HG03558 (cell line): Measurements from ENCODE around the gene TNFAIP8L3.

Experiments
- ATAC-seq: cut with Tn5 transposase; IDR thresholded peaks from one replicate; pipeline ENCODE4 v1.9.1; 2021; ENCODE audit warnings: moderate number of reproducible peaks; ENCODE audit not compliant: unreplicated experiment; ENCODE audit errors: extremely low read depth

TNFAIP8L3 gene

DNA sequence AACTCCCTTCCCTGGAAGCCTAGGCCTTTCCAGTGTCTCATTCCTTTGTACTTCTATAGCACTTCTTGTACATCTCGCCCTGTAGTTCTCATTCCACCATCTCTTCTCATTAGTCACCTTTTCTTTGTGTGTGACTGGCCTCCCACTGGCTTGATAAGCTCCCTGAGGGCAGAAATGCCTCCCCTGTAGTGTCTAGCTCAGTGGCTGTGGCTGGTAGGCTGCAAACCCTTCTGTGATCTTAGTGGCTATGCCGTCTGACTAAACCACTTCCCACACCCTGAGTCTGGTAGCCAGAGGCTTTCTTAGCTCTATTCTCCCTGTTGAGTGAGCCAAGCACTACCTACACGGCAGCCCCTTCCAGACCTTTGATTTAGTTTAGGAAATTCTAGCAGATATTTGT lies 24.4 kb upstream of the TNFAIP8L3 start:
- no peak for ATAC-seq

DNA sequence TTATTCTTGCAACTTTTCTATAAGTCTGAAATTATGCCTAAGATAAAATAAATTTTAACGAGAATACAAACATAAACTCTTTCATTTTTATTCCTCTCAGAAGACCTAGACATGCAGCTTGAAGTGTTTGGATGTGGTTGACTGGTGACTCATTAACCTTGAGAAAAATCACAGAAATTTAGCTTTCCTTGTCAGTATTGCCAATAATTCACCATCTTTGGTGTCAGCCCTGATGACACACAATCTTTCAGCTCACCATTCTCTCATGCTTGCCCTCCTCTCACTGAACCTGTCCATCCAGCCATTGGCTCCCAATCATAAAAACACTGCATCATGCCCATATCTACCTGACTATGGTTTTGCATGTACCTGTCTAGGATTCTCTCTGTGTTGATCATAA lies 22.6 kb upstream of the TNFAIP8L3 start:
- no peak for ATAC-seq

DNA sequence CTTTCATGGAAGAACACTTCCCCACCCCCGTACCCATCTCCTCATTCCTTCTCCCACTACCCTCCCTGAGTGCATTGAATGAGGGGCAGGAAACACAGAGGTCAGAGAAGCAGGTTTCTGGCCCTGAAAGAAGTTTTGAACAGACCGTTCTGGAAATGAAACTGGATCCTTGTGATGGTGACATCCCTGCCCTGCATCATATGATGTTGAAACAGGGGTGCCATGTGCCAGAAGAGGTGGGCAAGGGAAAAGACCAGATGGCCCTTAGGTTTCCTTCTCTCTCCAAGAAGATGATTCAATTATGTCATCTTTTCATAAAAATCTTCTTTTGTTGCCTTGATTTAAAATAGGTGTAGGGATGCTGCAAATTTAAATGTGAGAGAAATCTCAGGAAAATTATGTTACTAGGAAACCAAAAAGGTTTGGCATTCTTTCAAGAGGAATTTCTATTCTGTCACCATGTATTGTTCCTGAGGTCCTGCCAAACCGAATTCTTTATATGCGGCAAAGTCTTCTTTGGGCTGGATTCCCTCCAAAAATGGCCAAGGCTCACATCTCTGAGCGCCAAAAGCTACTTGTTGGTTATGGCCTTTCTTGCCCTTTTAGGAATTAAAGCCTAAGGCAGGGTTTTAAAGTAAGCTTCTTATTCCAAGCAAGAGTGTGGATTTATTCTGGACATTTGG lies 19.9 kb upstream of the TNFAIP8L3 start:
- ATAC-seq, result no peak

DNA sequence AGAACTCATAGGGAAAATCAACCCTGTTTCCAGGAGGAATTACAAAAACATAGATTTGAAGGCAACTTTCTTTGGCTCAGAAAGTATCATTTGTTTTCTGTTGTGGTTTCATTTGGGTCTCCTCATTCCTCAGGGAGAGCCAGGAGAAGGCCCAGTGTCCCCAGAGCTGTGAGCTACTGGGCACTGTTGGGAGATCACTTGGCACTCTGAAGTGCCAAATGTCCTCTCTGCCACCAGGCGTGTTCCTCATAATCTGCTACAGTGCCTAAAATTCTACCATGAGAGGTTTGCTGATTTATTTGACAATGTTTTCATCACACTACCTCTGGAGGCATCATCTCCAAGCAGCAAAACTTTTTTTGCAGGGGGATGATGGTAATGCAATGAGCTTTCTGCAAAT lies 17.4 kb upstream of the TNFAIP8L3 start:
- no peak for ATAC-seq

DNA sequence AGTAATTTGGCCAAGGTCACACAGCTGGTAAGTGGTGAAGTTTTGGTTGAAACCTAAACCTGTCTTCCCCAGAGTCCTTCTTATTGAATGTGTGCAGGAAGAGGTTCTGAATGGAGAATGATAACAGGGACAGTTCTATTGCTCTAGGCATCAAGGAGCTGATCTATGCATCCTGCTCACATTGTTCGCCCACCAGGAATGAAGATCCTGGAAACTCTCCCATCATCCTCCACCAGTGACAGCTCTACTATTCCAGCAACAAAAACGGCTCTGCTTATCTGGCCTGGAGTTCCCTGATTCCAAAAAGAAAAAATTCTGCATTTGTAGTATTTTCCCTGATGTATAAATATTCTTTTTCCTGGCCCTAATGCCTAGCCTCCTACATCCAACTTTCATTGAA lies 16.4 kb upstream of the TNFAIP8L3 start:
- no peak for ATAC-seq

DNA sequence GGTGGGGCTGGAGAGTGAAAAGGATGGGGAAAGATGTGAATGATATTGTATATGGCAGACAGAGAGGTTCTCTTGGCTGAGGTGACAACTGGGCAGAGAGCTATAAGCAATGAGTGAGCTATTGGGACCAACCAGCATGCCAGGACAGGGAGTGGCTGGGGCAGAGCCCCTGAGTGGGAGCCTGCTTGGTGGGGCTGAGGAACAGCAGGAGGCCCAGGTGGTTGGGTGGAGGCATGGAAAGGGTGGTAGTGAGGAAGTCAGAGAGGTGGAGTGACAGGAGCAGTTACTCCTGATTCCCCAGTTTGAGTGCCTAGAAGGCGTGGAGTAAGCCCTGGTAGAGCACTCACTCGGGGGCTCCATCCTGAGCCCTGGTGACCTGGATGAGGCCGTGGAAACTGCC lies 15.5 kb upstream of the TNFAIP8L3 start:
- ATAC-seq, result no peak

DNA sequence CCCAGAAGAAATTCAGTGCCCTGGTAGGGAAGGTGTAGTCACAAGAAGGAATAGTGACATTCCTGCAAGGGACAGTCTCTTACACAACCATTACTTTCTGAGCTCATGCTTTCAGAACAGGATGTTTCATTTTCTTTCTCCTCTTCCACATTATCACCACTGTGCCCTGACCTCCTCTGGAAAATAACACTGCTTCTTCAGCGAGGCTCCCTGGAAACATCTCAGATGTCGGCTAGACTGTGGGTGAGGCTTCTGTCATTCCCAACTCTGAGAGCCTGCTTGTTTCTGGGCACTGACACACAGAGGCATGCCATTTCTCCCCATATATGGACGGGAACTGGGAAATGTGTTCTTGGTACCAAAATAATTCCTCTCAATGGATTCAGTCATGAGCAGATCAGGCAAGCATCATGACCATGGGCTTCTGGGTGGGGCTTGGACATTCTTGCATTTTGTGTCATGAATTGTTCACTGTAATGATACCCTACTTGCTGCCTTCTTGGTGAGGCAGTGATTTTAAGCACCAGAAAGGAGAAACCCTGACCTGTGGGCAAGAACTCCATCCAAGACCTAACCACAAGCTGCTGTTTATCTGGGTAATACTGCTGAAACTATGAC lies 14.3 kb upstream of the TNFAIP8L3 start:
- ATAC-seq, result no peak

DNA sequence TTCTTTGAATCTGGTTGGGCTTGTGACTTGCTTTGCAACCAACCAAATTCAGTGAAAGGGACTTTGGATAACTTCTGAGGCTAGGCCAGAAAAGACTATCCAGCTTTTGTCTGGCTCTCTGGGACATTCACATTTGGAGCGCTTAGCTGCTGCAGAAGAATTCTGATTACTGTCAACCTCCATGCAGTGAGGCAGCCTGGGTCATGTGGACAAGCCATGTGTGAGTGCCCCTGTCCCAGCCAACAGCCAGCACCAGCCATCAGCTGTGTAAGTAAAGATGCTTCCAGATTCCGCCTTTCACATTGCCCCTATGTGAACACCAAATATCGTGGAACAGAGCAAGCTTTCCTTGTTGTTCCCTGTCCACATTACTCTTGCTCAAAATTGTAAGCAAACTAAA lies 12.9 kb upstream of the TNFAIP8L3 start:
- no peak for ATAC-seq

DNA sequence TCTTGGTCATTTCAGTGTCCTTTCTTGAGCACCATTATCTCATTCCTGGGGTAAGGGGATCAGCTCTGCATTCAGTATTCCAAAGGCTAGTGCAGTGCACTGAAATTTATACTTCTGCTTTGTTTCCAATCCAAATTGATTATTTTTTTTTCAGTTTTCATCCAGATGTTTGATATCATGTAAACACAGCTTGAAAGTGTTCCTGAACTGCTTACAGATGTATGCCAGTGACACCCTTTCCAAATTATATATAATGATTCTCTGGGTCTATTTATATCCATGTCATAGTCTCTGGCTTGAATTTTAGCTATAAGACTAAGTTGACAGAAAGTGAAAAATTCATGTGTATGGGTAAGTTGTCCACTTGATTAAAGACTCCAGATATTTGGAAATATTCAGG lies 11.8 kb upstream of the TNFAIP8L3 start:
- no peak for ATAC-seq

DNA sequence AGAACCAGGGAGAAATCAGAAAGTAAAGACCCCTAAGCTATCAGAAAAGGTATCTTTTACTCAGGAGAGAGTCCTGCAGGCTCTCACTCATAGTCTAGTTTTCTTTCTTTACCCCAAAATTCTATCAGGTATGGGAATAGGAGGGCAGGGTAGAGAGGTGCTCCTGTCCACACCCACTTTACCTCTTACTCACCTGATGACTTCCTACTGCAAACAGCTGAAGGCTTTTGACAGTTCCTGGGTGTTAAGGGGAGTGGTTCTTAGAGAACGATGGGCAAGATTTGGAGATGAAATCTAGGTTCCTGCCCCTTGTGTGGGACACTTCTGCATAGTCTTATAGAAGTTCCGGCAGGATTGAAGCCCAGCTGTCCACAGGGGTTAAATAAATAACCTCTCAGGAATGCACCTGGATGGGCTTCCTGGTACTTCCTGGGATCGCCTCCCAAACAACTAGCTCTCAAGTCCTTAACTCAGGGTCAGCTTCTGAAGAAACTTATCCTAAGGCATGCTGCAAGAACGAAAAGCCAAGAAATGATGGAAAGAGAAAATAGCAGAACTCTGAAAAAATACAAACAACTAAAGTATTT lies 10.8 kb upstream of the TNFAIP8L3 start:
- no peak for ATAC-seq

DNA sequence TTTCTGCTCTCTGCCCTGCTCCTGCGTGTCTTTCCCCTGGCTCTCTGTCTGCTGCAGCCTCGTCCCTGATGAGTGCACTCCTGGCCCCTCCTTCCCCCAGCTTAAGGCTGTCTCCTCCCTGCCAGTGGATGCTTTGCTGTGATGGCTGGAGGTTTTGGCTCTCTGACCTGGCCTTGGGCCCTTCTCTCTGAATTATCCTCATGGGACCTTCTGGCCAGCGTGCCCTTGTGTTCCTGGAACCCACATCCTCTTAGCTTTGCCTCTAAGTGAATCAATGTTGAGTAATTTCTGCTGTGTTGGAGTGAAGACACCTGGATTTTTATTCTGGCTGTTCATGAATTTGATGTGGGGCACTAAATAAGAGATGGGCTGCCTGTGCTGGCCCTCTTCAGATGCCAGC lies 9.8 kb upstream of the TNFAIP8L3 start:
- ATAC-seq, result no peak

DNA sequence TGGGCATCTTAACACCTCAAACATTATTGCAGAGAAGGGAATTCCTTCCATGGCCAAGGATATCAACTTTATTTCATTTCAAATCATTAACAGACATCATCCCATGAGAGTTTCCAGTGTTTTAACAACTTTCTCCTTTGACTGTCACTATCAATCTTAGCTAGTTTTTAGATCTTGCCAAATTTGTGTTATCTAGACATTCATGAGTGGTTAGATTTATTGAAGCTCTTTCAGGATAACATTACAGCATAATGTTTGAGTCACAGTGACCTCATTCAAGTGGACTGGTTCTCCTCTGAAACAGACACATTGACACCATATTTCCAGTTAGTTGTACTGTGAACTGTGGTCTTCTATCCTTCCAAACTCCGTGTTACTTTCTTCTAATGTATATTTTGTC lies 8.6 kb upstream of the TNFAIP8L3 start:
- no peak for ATAC-seq

DNA sequence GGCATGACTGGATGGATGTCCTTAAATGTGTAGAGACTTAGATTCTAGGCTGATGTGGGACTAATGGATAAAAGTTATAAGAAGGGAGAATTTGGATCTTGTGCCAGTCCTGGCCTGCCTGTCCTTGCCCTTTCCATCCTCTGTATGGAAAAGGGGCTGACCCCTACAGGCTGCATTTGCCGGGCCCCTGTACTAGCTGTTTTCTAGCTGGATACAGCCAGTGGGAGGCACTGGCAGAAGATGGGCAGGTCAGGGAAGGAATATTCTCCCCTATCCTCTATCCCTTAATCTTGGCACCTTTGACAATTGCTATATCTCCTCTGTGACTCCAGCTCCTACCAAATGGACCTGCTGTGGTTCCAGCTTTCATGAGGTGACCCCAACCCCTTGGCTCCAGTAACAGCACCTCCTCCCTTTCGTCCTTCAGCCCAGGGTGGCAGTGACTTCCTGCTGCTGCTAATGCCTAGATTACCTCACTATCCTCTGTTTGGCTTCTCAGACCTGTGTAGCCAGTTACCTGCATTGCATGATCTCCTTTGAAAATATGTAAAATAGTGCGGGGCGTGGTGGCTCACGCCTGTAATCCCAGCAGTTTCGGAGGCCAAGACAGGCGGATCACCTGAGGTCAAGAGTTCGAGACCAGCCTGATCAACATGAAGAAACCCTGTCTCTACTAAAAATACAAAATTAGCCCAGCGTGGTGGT lies 6.2 kb upstream of the TNFAIP8L3 start:
- no peak for ATAC-seq

DNA sequence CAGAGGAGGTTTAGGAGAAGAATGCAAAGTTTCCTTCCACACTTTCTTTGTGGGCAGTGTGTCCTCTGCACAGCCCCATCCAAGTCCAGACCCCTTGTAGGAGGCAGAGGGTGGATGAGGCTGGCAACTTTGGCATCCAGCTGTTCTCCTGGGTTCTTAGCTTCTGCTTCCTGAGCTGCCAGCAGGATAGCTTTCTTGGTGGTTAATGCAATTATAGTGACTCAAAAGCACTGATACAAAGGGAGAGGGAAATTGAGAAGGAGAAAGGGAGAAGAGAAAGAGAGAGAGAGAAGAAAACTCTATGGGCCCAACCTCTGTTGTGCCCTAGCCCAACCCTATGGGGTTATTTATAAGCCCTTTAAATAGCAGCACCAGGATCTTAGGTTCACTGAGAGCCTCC lies 4.5 kb upstream of the TNFAIP8L3 start:
- no peak for ATAC-seq

DNA sequence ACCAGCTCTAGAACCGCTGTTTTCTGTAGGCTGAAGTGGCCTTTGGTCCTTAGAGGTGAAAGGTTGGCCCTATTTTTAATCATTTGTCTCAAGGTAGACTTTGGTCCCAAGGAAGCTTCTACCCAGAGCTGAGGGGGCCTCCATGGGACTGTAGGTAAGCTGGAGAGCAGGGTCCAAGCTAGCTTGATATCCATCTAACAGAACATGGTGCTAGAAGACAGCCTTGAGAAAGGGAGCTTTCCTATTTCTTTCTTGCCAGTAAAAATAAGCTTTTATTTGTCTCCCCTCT lies 3.6 kb upstream of the TNFAIP8L3 start:
- ATAC-seq, result no peak

DNA sequence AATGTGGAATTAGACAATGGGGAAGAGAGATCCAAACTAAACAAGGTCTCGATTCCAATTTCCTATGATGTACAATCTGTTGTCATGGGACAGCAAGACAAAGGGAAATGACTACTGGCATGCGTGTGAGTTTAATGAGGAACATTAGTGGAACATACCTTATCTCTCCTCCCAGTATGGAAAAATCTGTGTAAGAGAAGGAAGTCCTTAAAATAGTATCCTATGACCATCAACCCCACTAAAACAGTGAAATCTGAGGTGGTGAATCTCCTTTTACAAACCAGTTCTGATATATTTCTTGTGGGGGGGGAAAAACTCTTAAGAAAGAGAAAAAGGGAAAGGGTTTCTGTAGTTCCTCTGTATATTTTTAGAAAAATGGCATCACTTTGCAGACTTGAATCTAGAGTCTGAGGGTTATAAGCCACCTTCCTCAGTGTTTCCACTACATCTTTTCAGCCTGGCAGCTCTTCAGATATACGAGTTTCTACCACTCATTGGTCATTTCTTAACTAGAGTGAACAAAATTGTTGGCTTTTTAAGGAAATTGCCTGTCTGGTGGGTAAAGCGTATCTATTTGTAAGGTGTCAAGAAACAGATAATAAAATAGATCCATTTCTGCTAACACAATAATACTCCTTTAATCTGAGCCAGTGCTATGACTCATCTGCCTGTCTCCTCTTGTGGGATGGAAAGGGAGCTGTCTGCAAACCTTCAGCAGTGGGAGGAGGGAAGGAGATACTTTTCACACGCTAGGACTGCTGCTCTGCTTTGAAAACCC lies 3.0 kb upstream of the TNFAIP8L3 start:
- ATAC-seq, result no peak

DNA sequence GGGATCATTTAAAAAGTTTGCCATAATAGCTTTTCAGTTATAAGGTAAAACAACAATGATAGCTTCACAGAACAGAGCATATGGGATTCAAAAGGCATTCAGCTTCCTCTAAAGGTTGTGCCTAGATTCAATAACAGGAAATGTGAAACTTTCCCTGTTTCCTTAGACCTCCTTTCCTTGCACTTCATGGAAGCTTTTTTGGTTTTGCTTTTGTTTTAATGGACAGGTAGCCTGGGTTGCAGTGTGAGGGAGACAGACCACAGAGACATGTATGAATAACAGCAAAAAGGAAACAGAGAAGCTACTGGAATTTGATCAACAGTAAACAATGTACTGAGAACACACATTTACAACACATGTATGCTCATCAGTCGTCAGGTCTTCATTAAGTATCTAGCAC lies 2.3 kb upstream of the TNFAIP8L3 start:
- no peak for ATAC-seq

DNA sequence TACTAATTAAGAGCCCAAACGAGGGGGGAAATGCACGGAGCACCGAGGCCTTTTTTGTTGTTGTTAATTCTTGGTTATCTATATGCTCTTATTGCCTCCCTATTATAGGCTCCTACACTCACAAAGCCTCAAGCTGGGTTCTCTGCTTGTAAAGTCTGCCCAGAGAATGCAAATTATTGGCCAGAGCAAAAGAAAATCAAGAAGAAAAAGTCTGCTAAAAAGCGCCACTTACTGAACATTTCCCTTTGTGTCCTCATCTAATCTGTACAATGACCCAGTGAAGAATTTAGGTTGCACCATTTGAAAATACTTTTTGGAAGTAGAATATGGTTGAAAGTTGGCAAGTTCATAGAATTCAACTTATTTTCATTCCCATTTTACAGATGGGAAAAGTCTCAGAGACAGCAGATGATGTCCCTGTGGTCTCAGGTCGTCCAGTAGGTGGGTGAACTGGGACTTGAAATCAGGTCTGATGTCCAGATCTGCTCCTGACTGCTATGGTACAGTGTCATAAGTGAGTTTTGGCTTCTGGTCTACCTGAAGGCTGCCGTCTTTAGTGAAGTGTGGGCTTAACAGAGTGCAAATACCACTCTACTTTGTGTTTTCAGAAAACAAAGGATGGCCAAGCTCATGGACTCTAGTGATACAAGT lies 1.1 kb upstream of the TNFAIP8L3 start:
- ATAC-seq, result no peak

DNA sequence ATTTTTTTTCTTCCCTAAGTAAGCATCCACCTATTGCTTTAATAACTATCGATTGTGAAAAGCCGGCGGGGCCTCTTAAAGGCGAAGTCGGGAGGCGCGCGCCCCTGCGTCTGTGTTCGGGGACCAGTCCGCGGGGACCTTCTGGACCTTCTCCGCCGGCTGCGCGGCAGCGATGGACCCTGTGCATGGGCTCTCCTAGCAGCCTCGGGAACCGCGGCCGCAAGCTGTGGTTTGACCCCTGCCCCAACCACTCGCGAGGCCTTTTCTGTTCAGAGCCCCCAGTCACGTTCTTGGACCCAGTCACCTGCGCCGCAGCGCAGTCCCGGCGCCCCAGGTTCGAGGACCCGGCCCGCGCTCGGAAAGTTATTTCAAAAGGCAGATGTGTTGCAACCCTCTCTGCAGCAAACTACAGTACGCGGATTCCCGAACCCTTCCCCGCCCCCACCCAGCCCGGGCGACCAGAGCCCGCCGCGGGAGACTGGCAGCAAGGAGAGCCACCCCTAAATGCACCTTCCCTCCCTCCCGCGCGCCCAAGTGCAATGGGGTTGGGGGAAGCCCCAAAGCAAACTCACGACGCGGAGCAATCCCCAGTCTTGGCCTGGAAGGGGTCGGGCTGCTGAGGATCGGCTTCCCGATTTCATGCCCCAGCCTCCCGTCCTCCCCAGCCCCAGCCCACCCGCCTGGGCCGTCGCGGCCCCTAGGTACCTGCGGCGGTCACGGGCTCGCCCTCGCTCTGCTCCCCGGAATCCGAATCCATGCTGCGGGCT lies 684 bp downstream of the TNFAIP8L3 start:
- no peak for ATAC-seq

DNA sequence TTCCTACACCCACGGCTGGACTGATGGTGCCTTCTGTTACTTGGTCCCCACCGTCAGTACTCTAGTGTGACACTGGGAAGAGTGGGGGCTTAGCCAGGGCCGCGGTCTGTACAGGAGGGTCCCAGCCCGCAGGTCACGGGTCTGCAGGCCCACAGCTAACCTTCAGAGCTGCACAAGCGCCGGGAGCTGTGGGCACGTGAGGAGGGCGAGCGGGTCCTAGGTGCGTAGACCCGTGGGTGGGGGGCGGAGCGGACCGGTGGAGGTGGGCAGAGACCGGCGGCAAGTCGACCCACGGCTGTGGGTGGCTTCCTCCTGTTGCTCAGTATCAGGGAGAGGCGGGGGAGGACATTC lies 1.2 kb downstream of the TNFAIP8L3 start:
- no peak for ATAC-seq
